ENCODE measurements around the gene VPS8. TPM values are rescaled to one million over a fixed set of nuclear protein-coding genes. Genes with fewer than 3 reads are reported as not detected.
A peak's percentile ranks its signal among the peaks of the same experiment; 100 is the strongest.

Gene VPS8
- total RNA-seq, 1 donor from 2014 or later = 101 TPM

GRCh38 chr3:184778426-184779332 is 33.3 kb upstream of the VPS8 start:
- intact Hi-C loops (cut with DNase I) = loop anchor here (1.0 to 5.0 kb wide), 3 partner anchors 51 to 406 kb away; partner anchors contain the start of gene EPHB3

DNA sequence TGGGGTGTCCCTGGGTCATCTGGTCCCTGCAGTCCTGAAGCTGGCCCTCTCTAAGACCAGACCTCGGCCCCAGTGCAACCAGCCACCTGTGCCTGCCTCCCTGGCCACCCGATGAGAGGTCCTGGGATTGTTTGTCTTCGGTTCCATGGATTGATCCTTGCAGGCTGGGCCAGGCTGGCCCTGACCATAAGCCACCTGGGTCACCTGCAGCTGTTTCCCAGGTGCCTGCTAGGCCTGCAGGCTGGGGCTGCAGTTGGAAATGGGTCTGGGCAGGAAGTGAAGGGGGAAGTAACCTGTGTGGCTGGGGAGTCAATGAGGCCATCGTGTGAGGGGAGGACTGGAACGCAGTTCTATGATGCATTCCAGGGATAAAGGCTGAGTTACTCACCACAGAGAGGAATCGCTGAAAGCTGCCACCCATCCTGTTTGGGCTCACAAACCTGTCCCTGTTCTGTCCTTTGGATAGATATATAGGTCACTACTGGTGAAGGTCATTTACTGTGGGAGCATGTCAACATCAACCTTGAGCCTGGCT is 30.9 kb upstream of the VPS8 start:
- no peak for DNase-seq (ENCODE audit: low spot score)
- intact Hi-C loops (cut with DNase I) = no loop called here

More at GRCh38 chr3:184778426-184779332, 33.3 kb upstream of the VPS8 start:
- no peak for DNase-seq (ENCODE audit: low spot score)

DNA sequence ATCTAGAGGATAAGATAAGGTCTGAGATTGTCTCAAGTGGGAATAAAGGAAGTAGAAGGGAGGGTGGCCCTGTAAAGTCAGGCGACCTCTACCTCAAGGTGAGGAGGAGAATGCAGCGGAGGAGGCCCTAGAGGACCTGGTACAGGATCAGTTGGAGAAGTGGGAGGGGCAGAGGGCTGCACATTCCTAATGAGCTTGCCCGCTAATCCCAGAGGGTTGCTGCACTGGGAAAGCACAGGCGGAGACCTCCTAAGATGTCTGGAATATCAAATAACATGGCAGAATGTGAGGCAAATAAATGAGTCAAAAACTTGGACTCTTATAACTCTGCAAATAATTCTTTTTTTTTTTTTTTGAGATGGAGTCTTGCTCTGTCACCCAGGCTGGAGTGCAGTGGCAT is 30.2 kb upstream of the VPS8 start:
- intact Hi-C loops (cut with DNase I) = no loop called here

GRCh38 chr3:184783319-184783718 is 28.6 kb upstream of the VPS8 start:
- no peak for DNase-seq (ENCODE audit: low spot score)
- intact Hi-C loops (cut with DNase I) = no loop called here

More for the DNA sequence above, 30.2 kb upstream of the VPS8 start:
- DNase-seq (ENCODE audit: low spot score) = no peak

DNA sequence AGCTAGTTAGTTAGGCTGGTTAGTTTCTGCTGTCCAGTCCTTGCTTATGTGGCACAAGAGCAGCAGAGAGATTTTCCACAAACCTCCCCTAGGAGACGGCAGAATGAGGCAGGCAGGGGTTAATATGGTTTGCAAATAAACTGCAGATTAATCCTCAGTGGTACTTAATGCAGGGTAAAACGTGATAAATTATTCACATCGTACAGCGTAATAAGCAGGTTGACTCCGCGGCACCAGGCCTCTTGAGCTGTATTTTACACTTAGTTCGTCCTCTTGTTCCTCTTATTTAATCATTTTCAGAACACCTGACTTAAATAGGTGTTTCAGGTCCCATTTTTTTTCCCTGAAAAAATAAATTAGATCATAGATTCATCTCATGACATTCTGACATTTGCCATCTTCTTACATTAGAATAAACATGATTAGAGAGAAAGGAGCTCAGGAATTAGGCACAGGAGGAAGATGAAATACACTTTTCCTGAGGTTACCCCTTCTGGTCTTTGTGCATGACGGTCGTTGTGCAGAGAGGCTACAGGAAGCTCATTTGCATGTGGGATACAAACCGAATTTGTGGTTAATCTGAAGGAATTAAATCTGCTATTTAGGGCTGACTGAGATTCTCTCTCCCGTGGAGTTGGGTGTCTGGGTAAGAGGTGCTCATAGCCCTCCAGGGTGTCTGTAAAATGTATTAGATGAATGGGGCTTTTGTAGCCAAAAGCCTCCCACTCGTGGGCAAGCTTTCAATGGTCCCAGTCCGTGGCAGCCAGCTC is 27.1 kb upstream of the VPS8 start:
- intact Hi-C loops (cut with DNase I) = no loop called here
- no peak for DNase-seq (ENCODE audit: low spot score)

DNA sequence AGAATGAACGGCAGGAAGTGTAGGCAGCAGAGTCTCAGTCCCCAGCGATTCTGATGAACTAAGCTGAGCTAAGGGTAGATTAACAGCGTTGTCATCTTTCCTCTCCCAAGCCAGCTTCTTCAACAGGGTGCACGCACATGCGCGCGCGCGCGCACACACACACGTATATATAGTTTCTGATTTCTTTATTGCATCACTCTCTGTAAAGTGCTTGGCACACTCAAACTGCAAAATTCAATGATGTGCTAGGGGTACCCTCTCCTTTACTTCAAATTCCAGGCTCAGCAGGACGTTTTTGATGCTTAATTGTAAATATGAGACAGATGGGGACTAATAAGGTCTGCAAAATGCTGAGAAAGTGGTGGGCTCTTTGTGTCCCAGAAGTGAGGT is 26.1 kb upstream of the VPS8 start:
- intact Hi-C loops (cut with DNase I) = no loop called here

DNA sequence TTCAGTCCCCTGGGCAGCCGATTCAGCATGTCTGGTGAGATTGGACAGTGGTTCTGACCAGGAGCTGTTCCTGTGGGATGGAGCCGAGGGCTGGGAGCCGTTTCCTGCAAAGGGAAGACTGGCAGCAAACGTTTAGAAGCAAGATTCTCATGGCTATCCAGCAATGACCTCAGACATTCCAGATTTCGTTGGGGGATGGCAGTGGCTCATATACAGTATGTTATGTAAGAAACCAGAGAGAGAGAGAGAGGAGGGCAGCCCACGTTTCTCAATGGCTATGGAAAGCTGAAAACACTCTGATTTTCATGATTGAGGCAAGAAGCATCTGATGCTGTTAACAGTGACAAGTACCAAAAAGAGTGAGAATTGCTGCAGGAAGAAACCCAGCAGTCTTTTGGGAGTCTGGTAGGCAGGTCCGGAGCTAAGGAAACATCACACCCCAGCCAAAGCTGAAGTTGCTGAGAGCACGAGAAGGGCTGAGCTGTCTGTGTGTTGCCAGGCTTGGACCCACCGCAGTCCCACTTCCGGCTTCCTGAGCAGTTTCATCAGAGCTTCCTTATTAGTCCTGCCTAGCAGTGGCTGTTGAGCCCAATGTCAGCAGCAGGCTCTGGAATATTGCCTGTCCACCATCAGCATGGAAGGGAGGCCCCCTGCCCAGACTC is 25.6 kb upstream of the VPS8 start:
- peak; percentile 81 for DNase-seq (ENCODE audit: low spot score)
- intact Hi-C loops (cut with DNase I) = no loop called here

More for the DNA sequence above, 26.1 kb upstream of the VPS8 start:
- no peak for DNase-seq (ENCODE audit: low spot score)

- DNase-seq (ENCODE audit: low spot score) = no peak
- intact Hi-C loops (cut with DNase I) = no loop called here
Observed at GRCh38 chr3:184788751-184789150, 23.2 kb upstream of the VPS8 start.

- intact Hi-C loops (cut with DNase I) = no loop called here
- no peak for DNase-seq (ENCODE audit: low spot score)
Observed at GRCh38 chr3:184789314-184789998, 22.5 kb upstream of the VPS8 start.

DNA sequence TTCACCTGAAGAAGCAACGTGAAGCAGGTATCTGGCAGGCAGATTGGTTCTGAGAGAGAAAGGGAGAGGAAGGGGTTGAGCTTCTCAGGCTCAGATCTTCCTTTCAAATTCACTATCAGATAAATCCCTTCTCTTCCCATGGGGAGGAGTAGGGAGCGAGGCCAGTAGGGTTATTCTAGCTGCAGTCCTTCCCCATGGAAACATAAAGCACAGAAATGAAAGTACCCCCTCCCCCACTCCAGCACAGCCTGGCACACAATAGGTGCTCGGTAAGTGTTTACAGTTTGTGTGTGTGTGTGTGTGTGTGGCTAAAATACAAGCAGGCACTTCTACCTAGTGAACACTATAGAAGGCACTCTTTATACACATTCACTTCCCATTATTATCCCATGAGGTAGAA is 20.8 kb upstream of the VPS8 start:
- intact Hi-C loops (cut with DNase I) = no loop called here
- no peak for DNase-seq (ENCODE audit: low spot score)

DNA sequence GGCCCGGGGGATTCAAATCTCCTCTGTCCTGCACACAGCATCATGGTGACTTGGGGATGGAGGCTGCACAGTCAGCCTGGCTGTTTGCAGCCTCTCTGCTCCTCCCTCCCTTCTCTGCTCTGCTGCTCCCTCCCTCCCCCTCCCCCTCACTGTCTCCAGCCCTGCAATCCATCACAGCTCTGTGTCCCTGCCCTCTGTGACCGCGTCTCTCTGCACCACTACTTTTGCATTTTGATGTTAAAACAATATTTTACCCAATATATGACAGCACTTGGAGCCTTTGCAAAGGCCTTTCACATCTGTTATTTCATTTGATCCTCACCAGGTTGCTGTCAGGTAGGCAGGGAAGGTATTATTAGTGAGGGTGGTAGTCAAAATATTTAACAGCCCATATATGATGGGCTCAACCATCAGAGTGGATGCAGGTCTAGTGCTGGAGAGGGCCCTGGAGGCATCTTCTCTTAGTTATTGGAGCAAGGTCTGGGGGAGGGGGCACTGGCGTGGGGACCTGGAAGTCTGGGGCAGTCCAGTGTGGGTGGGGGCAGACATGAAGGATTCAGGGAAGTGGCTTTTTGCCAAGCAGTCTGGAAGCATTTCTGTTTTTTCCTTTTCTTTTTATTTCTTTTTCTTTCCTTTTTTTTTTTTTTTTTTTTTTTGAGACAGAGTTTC is 16.3 kb upstream of the VPS8 start:
- intact Hi-C loops (cut with DNase I) = no loop called here
- no peak for DNase-seq (ENCODE audit: low spot score)

- no peak for DNase-seq (ENCODE audit: low spot score)
- intact Hi-C loops (cut with DNase I) = no loop called here
Observed at GRCh38 chr3:184796551-184796950, 15.4 kb upstream of the VPS8 start.

GRCh38 chr3:184796954-184797353 is 15.0 kb upstream of the VPS8 start:
- intact Hi-C loops (cut with DNase I) = no loop called here
- DNase-seq (ENCODE audit: low spot score) = no peak

- DNase-seq (ENCODE audit: low spot score) = no peak
- intact Hi-C loops (cut with DNase I) = no loop called here
Observed at GRCh38 chr3:184798120-184798519, 13.8 kb upstream of the VPS8 start.

DNA sequence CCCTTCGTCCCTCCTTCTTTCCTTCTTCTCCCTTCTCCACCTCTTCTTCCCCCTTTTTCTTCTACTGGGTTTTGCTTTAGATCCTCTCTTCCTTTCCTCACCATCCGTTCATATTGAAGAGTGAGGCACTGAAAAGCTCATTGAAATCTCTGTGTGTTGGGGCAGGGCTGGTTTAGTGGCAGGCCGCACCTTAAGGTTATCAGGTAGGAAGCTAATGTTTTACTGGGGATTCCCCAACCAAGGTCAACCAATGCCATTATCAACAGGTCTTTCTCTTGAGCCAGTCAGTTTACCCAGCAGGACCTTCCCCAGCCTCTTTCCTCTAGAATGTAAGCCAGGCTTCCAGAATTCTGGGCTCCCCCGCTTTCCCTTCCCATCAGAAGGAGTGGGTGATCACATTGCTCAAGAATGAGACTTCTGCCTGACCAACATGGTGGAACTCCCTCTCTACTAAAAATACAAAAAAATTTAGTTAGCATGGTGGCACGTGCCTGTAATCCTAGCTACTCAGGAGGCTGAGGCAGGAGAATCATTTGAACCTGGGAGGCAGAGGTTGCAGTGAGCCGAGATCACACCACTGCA is 11.5 kb upstream of the VPS8 start:
- no peak for DNase-seq (ENCODE audit: low spot score)
- intact Hi-C loops (cut with DNase I) = no loop called here

DNA sequence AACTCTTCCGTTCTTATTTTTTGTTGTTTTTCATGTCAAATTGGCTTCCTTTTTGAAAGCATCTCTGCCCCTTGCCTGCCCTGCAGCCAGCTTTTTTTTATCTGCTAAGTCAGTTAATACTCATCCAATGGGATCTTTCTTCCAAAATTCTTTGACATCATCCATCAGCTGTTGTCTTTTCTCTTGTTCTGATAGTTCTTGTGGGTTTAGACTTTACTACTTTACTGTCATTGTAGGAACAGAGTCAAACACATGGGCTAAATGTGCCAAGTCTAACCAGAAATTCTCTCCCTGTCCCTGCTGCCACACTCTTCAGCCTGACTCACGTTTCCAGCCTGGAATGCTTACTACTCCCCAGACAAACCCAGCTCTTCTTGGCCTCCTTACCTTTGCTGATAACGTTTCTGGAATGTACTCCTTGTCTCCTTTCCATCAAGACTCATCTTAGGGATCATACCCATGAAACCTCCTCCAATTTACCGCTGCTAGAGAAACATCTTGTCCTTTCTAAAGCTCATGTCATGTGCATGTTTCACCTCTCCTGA is 10.7 kb upstream of the VPS8 start:
- DNase-seq (ENCODE audit: low spot score) = no peak
- intact Hi-C loops (cut with DNase I) = no loop called here

DNA sequence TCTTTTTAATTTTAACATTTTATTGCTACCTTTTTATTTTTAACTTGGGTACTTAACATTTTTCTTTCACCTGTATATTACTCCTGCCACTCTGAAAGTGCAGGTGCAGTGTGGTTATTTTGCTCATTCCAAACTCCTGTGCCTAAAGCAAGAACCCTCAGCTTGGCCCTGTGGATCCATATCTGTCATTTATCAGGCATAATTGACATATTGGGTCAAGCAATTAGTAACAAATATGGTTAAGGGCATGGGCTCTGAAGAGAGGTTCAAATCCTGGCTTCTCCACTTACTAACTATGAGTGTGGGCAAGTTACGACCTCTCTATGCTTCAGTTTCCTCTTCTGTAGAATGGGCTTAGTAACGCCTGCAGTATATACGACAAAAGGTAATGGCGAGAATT is 9.8 kb upstream of the VPS8 start:
- no peak for DNase-seq (ENCODE audit: low spot score)

DNA sequence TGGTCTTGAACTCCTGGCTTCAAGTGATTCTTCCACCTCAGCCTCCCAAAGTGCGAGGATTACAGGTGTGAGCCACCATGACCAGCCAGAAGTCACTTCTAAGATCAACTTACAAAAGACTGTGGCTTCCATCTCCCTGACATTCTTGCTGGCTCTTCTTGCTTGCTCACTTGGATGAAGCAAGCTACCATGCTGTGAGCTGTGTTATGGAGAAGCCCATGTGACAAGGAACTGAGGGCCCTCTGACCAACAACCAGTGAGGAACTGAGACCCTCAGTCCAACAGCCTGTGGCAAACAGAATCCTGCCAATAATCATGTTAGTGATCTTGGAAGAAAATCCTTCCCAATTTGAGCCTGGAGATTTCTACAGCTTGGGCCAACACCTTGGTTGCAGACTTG is 7.2 kb upstream of the VPS8 start:
- intact Hi-C loops (cut with DNase I) = no loop called here
- DNase-seq (ENCODE audit: low spot score) = no peak

More for the DNA sequence above, 9.8 kb upstream of the VPS8 start:
- intact Hi-C loops (cut with DNase I) = no loop called here
